Gastrocnemius medialis (tissue), 4 donors: ENCODE measurements around the gene TECR. TPM values are rescaled to one million over a fixed set of nuclear protein-coding genes. Genes with fewer than 3 reads are reported as not detected.
"Not testable (repeated sequence)": the region's sequence is repeated elsewhere in the genome, so short reads cannot be mapped to it uniquely, and the experiment has no call there.

Source experiments
- ATAC-seq, 2 donors: fragments of 150-250 bp; one replicate each; pipeline ENCODE4 v1.9.1; 2016
- DNase-seq, 2 donors: peaks; one replicate each; pipeline ENCODE4 v3.0.0-alpha.2; 2019
- H3K27ac ChIP-seq, 4 donors: fragments of 200-600 bp; sonication (generic); 1 replicate in 1 of 4; 2 replicates in 3 of 4; pipeline ENCODE4 v1.5.1; 2016 to 2018; ENCODE audit warnings: mild to moderate bottlenecking in 2 of 4, moderate library complexity in 1 of 4
- H3K27me3 ChIP-seq, 3 donors: fragments of 200-600 bp; sonication (generic) in 2 of 3; 1 replicate in 1 of 3; 2 replicates in 2 of 3; pipeline versions ENCODE4 v1.5.1 to v1.6.0; 2016 to 2019; ENCODE audit warnings: mild to moderate bottlenecking in 1 of 3, moderate library complexity in 1 of 3
- H3K36me3 ChIP-seq, 2 donors: fragments of 200-600 bp; sonication (generic) in 1 of 2; one replicate each; pipeline ENCODE4 v1.5.1; 2017 to 2018
- H3K4me1 ChIP-seq, 2 donors: fragments of 200-600 bp; sonication (generic) in 1 of 2; one replicate each; pipeline ENCODE4 v1.5.1; 2016 to 2017; ENCODE audit warnings: mild to moderate bottlenecking in 2 of 2
- H3K4me3 ChIP-seq, 4 donors: fragments of 200-600 bp; sonication (generic) in 3 of 4; 1 replicate in 1 of 4; 2 replicates in 3 of 4; pipeline ENCODE4 v1.5.1; 2016 to 2019; ENCODE audit warnings: mild to moderate bottlenecking in 2 of 4
- H3K9me3 ChIP-seq, 3 donors: fragments of 200-600 bp; sonication (generic) in 2 of 3; 1 replicate in 1 of 3; 2 replicates in 2 of 3; pipeline ENCODE4 v1.5.1; 2016 to 2019
- CTCF ChIP-seq, 5 experiments: fragments of 450-650 bp in 3 of 5; fragments of 200-600 bp in 2 of 5; sonication (generic) in 2 of 5; IDR thresholded peaks in 4 of 5; conservative IDR thresholded peaks in 1 of 5; 1 replicate in 4 of 5; 2 replicates in 1 of 5; pipeline ENCODE4 v1.5.1; 2016 to 2019; ENCODE audit warnings: antibody characterized with exemption in 5 of 5, mild to moderate bottlenecking in 3 of 5, moderate library complexity in 3 of 5
- POLR2A ChIP-seq, 2 donors: fragments of 450-650 bp; IDR thresholded peaks; one replicate each; pipeline ENCODE4 v1.6.1; 2017; ENCODE audit warnings: antibody characterized with exemption in 2 of 2, mild to moderate bottlenecking in 2 of 2, moderate library complexity in 2 of 2
- in situ Hi-C, 4 donors: fragments of 200-750 bp; cut with MboI; loops; one replicate each; pipeline versions ENCODE4 v1.15.0 to v1.8.0; 2017; ENCODE audit warnings: low sequenced_read_pairs in 4 of 4
- intact Hi-C: fragments of 100-400 bp; cut with DNase I; formaldehyde crosslinking; loops from one replicate; pipeline ENCODE4 v1.15.1; 2023; ENCODE audit warnings: low total_unique reads
- total RNA-seq, 4 donors: library from RNA; depleted of rRNA; stranded (reverse); fragments of >200 nt; gene quantifications; one replicate each; pipeline versions ENCODE4 v1.1.0 to v1.2.3, GENCODE V29; 2016

Gene TECR
- total RNA-seq, 4 donors from 2014 or later: 56.2 to 155 (median 113) TPM

- no peak overlapping the region for H3K27ac ChIP-seq
- no peaks in the 10 kb centered on the region for H3K27me3 ChIP-seq
- intact Hi-C loops (no loop called here), in situ Hi-C loops (no loop called here)
- no peak for DNase-seq
- ATAC-seq: no peak
- TF ChIP-seq POLR2A (IDR thresholded peaks at IDR 0.05) (no peak), CTCF (IDR thresholded peaks at IDR 0.05 in 4 of 5, conservative IDR thresholded peaks at IDR 0.05 in 1 of 5) (no peak)
- H3K36me3 ChIP-seq: no peaks in the 10 kb centered on the region
- H3K4me3 ChIP-seq: no peak overlapping the region
- no peaks in the 10 kb centered on the region for H3K4me1 ChIP-seq
- no peaks in the 10 kb centered on the region for H3K9me3 ChIP-seq
Measured at GRCh38 chr19:14502334-14503092, 26.9 kb upstream of the TECR start.

- Histone ChIP-seq H3K36me3 (no peaks in the 10 kb centered on the region), H3K9me3 (no peaks in the 10 kb centered on the region), H3K27me3 (no peaks in the 10 kb centered on the region), H3K4me1 (no peaks in the 10 kb centered on the region), H3K4me3 (no peak overlapping the region), H3K27ac (no peak overlapping the region)
- TF ChIP-seq POLR2A (IDR thresholded peaks at IDR 0.05) (no peak), CTCF (IDR thresholded peaks at IDR 0.05 in 4 of 5, conservative IDR thresholded peaks at IDR 0.05 in 1 of 5) (no peak)
- intact Hi-C loops: no loop called here
- DNase-seq: no peak
- ATAC-seq: no peak
- in situ Hi-C loops: no loop called here
Measured at GRCh38 chr19:14503285-14503684, 26.1 kb upstream of the TECR start.

- peaks cover 2 to 10% of the 10 kb centered on the region in 2 donors for H3K4me1 ChIP-seq
- H3K27me3 ChIP-seq, ATAC-seq, H3K27ac ChIP-seq, DNase-seq, intact Hi-C loops, H3K36me3 ChIP-seq, H3K4me3 ChIP-seq, in situ Hi-C loops, H3K9me3 ChIP-seq: not testable (repeated sequence)
Measured at GRCh38 chr19:14504575-14504974, 24.8 kb upstream of the TECR start.

GRCh38 chr19:14505488-14506239 lies 23.7 kb upstream of the TECR start:
- DNase-seq (no peak), ATAC-seq (peak in 1 of 2 donors; percentile 59)
- H3K4me1 ChIP-seq: peaks cover 8 to 13% of the 10 kb centered on the region in 2 donors
- intact Hi-C loops (no loop called here), in situ Hi-C loops (no loop called here)
- no peaks in the 10 kb centered on the region for H3K36me3 ChIP-seq
- H3K27me3 ChIP-seq: no peaks in the 10 kb centered on the region
- no peak overlapping the region for H3K4me3 ChIP-seq
- no peaks in the 10 kb centered on the region for H3K9me3 ChIP-seq
- TF ChIP-seq CTCF (IDR thresholded peaks at IDR 0.05 in 4 of 5, conservative IDR thresholded peaks at IDR 0.05 in 1 of 5) (peak in 4 of 5 experiments; percentile 37 to 65 (median 47)), POLR2A (IDR thresholded peaks at IDR 0.05) (no peak)
- no peak overlapping the region for H3K27ac ChIP-seq
